ENCODE results near the gene LHFPL6. TPM values are rescaled to one million over a fixed set of nuclear protein-coding genes. Genes with fewer than 3 reads are reported as not detected.

LHFPL6 gene
- total RNA-seq, 1 donor from 2014 or later = 5.3 TPM

DNA sequence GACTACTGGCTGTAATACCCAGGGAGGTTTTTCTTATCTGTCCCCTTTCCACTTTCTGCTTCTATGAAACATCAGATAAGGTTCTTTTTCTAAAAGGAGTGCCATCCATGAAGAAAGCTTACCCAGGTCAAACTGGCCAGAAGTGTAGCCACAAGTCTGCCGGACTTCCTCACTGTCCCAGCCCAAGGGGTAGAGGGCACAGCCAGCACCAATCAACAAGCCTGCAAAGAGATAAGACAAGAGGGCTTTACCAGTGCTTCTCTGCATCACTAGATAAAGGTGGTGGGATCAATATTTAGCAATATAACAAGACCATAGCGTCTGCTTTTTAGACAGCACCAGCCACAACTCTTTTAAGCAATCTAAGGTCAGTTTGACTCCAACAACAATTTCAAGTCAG, 224.7 kb downstream of the LHFPL6 start:
- DNase-seq (ENCODE audit: low read depth) (no peak), FAIRE-seq (no peak)
- TF ChIP-seq, protein P1, sequence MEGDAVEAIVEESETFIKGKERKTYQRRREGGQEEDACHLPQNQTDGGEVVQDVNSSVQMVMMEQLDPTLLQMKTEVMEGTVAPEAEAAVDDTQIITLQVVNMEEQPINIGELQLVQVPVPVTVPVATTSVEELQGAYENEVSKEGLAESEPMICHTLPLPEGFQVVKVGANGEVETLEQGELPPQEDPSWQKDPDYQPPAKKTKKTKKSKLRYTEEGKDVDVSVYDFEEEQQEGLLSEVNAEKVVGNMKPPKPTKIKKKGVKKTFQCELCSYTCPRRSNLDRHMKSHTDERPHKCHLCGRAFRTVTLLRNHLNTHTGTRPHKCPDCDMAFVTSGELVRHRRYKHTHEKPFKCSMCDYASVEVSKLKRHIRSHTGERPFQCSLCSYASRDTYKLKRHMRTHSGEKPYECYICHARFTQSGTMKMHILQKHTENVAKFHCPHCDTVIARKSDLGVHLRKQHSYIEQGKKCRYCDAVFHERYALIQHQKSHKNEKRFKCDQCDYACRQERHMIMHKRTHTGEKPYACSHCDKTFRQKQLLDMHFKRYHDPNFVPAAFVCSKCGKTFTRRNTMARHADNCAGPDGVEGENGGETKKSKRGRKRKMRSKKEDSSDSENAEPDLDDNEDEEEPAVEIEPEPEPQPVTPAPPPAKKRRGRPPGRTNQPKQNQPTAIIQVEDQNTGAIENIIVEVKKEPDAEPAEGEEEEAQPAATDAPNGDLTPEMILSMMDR (IDR thresholded peaks at IDR 0.05; ENCODE audit: insufficient read depth, low read length, severe bottlenecking) = no peak
- Histone ChIP-seq H3K27me3 (ENCODE audit: control insufficient read depth, insufficient read depth, low read length) (no peaks in the 10 kb centered on the region), H3K4me3 (ENCODE audit: low read depth, low read length) (no peak overlapping the region), H3K36me3 (ENCODE audit: control insufficient read depth, insufficient read depth, low read length) (no peaks in the 10 kb centered on the region)

DNA sequence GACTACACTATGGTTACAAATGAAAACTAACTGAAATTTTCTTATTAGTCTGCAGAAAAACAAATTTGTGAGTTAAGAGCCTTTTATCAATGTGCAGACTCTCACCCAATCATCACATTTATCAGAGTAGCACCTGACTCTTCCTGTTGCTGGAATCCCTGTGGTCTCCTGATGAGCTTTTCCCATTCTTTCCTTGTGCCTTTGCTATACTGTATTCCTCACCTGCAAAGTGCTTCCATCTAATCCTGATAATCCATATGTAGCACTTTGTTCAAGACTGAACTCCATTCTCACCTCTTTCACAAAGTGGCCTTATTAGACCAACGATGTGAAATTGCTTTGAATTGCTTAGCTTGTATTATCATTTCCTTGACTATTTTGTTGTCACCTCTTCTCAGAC, 225.3 kb downstream of the LHFPL6 start:
- Histone ChIP-seq H3K27me3 (ENCODE audit: control insufficient read depth, insufficient read depth, low read length) (no peaks in the 10 kb centered on the region), H3K4me3 (ENCODE audit: low read depth, low read length) (no peak overlapping the region), H3K36me3 (ENCODE audit: control insufficient read depth, insufficient read depth, low read length) (no peaks in the 10 kb centered on the region)
- peak; percentile 18 for FAIRE-seq
- DNase-seq (ENCODE audit: low read depth) = no peak
- TF ChIP-seq, protein P1 (IDR thresholded peaks at IDR 0.05; ENCODE audit: insufficient read depth, low read length, severe bottlenecking) = no peak

DNA sequence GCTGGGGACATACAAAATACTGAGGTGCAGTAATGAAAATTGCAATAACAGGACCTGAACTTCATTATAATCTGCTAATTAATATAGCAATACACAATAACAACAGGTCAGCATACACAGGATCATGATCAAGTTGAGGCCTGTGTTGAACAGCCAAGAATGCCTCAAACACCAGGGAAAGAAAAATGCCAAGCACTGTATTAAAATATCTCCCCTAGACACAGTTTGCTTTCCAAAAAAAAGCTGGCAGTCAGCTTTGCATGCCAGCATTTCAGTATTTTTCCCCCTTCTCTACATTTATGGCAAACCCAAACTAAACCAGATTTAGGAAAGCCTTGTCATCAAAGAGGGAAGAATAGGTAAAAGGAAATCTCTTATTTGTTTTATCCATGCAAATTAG, 226.9 kb downstream of the LHFPL6 start:
- no peak overlapping the region for H3K4me3 ChIP-seq (ENCODE audit: low read depth, low read length)
- no peak for FAIRE-seq

DNA sequence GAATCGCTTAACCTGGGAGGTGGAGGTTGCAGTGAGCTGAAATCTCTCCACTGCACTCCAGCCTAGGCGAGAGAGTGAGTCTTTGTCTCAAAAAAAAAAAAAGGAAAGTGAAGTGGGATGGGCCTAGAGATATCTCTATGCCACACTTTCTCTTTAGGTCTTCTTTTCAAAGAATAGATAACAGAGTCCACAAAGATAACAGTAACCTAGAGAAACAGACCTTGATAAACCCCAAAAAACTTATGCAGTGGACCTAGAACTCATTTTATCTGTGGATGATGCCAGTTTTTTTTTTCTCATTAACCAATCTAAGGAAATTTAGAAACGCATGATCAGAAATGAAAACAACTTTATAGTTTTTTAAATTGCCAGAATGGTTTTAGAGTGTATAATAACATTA, 227.4 kb downstream of the LHFPL6 start:
- TF ChIP-seq, protein P1 (IDR thresholded peaks at IDR 0.05; ENCODE audit: insufficient read depth, low read length, severe bottlenecking) = no peak
- no peak overlapping the region for H3K4me3 ChIP-seq (ENCODE audit: low read depth, low read length)
- H3K27me3 ChIP-seq (ENCODE audit: control insufficient read depth, insufficient read depth, low read length) = no peaks in the 10 kb centered on the region
- no peaks in the 10 kb centered on the region for H3K36me3 ChIP-seq (ENCODE audit: control insufficient read depth, insufficient read depth, low read length)
- DNase-seq (ENCODE audit: low read depth) = no peak
- no peak for FAIRE-seq

More for the DNA sequence above, 226.9 kb downstream of the LHFPL6 start:
- H3K27me3 ChIP-seq (ENCODE audit: control insufficient read depth, insufficient read depth, low read length) = no peaks in the 10 kb centered on the region
- DNase-seq (ENCODE audit: low read depth) = no peak
- TF ChIP-seq, protein P1 (IDR thresholded peaks at IDR 0.05; ENCODE audit: insufficient read depth, low read length, severe bottlenecking) = no peak
- no peaks in the 10 kb centered on the region for H3K36me3 ChIP-seq (ENCODE audit: control insufficient read depth, insufficient read depth, low read length)

DNA sequence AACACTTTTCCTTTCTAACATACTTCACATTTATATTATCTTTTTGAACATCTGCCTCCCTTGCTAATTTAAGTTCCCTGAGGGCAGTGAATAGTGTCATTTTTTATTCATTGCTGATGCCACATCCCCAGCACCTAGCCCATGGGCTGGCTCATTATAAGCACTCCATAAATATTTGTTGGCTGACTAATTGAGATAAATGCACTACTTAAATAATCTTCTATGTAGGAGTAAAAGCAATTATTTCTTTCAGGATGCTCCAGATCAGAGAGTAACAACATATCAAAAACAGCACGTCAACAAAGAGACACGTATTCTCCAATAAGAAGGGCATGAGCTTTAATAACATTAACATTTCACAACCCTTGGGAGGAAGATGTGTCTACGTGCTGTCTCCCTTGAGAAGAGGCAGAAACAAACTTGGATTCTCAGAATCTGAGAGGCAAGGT, 228.2 kb downstream of the LHFPL6 start:
- Histone ChIP-seq H3K4me3 (ENCODE audit: low read depth, low read length) (no peak overlapping the region), H3K36me3 (ENCODE audit: control insufficient read depth, insufficient read depth, low read length) (no peaks in the 10 kb centered on the region), H3K27me3 (ENCODE audit: control insufficient read depth, insufficient read depth, low read length) (no peaks in the 10 kb centered on the region)
- FAIRE-seq (no peak), DNase-seq (ENCODE audit: low read depth) (no peak)
- TF ChIP-seq, protein P1 (IDR thresholded peaks at IDR 0.05; ENCODE audit: insufficient read depth, low read length, severe bottlenecking) = no peak

DNA sequence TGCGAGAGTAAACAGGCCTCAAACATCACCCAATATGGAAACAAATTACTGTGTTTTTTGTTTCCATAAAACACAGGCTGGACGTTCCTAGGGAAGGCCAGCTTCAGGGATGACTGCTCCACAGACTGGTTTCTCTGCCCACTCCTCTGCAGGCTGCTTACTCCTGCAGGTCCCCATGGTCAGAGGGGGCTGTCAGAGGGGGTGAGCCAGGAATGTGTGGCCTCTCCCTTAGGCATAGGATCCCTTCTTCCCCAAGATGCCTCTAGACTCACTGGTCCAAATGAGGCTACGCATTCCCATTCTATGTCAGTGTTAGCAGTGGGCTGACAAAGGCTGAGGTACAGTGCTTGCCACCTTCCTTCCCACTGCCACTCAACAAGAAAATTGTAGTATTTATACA, 229.8 kb downstream of the LHFPL6 start:
- H3K36me3 ChIP-seq (ENCODE audit: control insufficient read depth, insufficient read depth, low read length) = no peaks in the 10 kb centered on the region
- H3K4me3 ChIP-seq (ENCODE audit: low read depth, low read length) = no peak overlapping the region
- no peaks in the 10 kb centered on the region for H3K27me3 ChIP-seq (ENCODE audit: control insufficient read depth, insufficient read depth, low read length)
- no peak for FAIRE-seq
- TF ChIP-seq, protein P1 (IDR thresholded peaks at IDR 0.05; ENCODE audit: insufficient read depth, low read length, severe bottlenecking) = no peak
- no peak for DNase-seq (ENCODE audit: low read depth)
